CD14-positive monocyte (primary cell): ENCODE results near the gene B3GNT4. TPM values are rescaled to one million over a fixed set of nuclear protein-coding genes. Genes with fewer than 3 reads are reported as not detected.

Experiments used
- DNase-seq, 3 donors: peaks; one replicate each; pipeline ENCODE4 v3.0.0-alpha.2; 2011 to 2022
- H2AFZ ChIP-seq: 2 replicates; pipeline ENCODE4 v1.6.0; 2012; ENCODE audit warnings: mild to moderate bottlenecking, low read depth, low read length, inconsistent platforms; ENCODE audit not compliant: insufficient read depth, poor library complexity, severe bottlenecking
- H3K27ac ChIP-seq, 2 donors: 1 replicate in 1 of 2; 2 replicates in 1 of 2; pipeline ENCODE4 v1.5.1; 2012 to 2013; ENCODE audit warnings: low read length in 2 of 2, control low read depth in 1 of 2, inconsistent platforms in 1 of 2, low read depth in 1 of 2, mild to moderate bottlenecking in 1 of 2
- H3K27me3 ChIP-seq, 2 donors: one replicate each; pipeline versions ENCODE4 v1.6.0 to v1.6.1; 2011 to 2013; ENCODE audit warnings: low read length in 2 of 2; ENCODE audit not compliant: control insufficient read depth in 2 of 2, insufficient read depth in 2 of 2
- H3K36me3 ChIP-seq, 2 donors: replicated peaks in 1 of 2; 1 replicate in 1 of 2; 2 replicates in 1 of 2; pipeline versions ENCODE4 v1.5.1 to v1.6.1; 2012 to 2013; ENCODE audit warnings: low read length in 2 of 2, control low read depth in 1 of 2, inconsistent platforms in 1 of 2, mild to moderate bottlenecking in 1 of 2; ENCODE audit not compliant: insufficient read depth in 2 of 2, control insufficient read depth in 1 of 2
- H3K4me1 ChIP-seq, 2 donors: 1 replicate in 1 of 2; 2 replicates in 1 of 2; pipeline versions ENCODE4 v1.5.1 to v1.6.1; 2012 to 2013; ENCODE audit warnings: low read length in 2 of 2, control low read depth in 1 of 2, inconsistent platforms in 1 of 2, mild to moderate bottlenecking in 1 of 2, moderate library complexity in 1 of 2; ENCODE audit not compliant: insufficient read depth in 2 of 2, control insufficient read depth in 1 of 2
- H3K4me2 ChIP-seq: replicated peaks from 2 replicates; pipeline ENCODE3; 2012; ENCODE audit warnings: low read length, moderate library complexity, mild to moderate bottlenecking; ENCODE audit not compliant: poor library complexity, severe bottlenecking; ENCODE audit errors: extremely low read depth
- H3K4me3 ChIP-seq, 3 experiments: fragments of 200-600 bp in 1 of 3; sonication (generic) in 1 of 3; replicated peaks in 1 of 3; 1 replicate in 2 of 3; 2 replicates in 1 of 3; pipeline ENCODE4 v1.5.1; 2011 to 2013; ENCODE audit warnings: low read length in 3 of 3, mild to moderate bottlenecking in 3 of 3, control low read depth in 2 of 3, low read depth in 2 of 3, inconsistent platforms in 1 of 3, moderate library complexity in 1 of 3
- H3K79me2 ChIP-seq: 2 replicates; pipeline ENCODE4 v1.6.0; 2012; ENCODE audit warnings: mild to moderate bottlenecking, control low read depth, inconsistent platforms, low read length, moderate library complexity; ENCODE audit not compliant: insufficient read depth
- H3K9ac ChIP-seq: 2 replicates; pipeline ENCODE4 v1.6.0; 2017; ENCODE audit warnings: low read length, mild to moderate bottlenecking; ENCODE audit not compliant: insufficient read depth, poor library complexity, severe bottlenecking
- H3K9me3 ChIP-seq, 2 donors: replicated peaks in 1 of 2; 1 replicate in 1 of 2; 2 replicates in 1 of 2; pipeline versions ENCODE4 v1.5.1 to v1.6.1; 2012 to 2013; ENCODE audit warnings: low read length in 2 of 2, control low read depth in 1 of 2; ENCODE audit not compliant: control insufficient read depth in 1 of 2, insufficient read depth in 1 of 2
- H4K20me1 ChIP-seq: 2 replicates; pipeline ENCODE4 v1.6.0; 2012; ENCODE audit warnings: mild to moderate bottlenecking, low read length, control low read depth, moderate library complexity; ENCODE audit not compliant: insufficient read depth
- H3K27ac Mint-ChIP-seq, 7 donors: one replicate each; pipeline ENCODE4 v1.8.0; 2020; ENCODE audit warnings: mild to moderate bottlenecking in 7 of 7, mixed read lengths in 7 of 7, moderate library complexity in 6 of 7, inconsistent platforms in 2 of 7
- H3K27me3 Mint-ChIP-seq, 3 donors: one replicate each; pipeline ENCODE4 v1.8.0; 2021 to 2022; ENCODE audit warnings: low read depth in 3 of 3, mild to moderate bottlenecking in 3 of 3, mixed read lengths in 3 of 3, moderate library complexity in 3 of 3, inconsistent platforms in 1 of 3
- H3K36me3 Mint-ChIP-seq, 2 donors: one replicate each; pipeline ENCODE4 v1.8.0; 2020; ENCODE audit warnings: mixed read lengths in 2 of 2, inconsistent platforms in 1 of 2, mild to moderate bottlenecking in 1 of 2
- H3K4me1 Mint-ChIP-seq: one replicate; pipeline ENCODE4 v1.8.0; 2020; ENCODE audit warnings: mild to moderate bottlenecking, mixed read lengths
- H3K4me3 Mint-ChIP-seq, 2 donors: one replicate each; pipeline ENCODE4 v1.8.0; 2020; ENCODE audit warnings: mild to moderate bottlenecking in 2 of 2, mixed read lengths in 2 of 2, moderate library complexity in 1 of 2
- H3K9me3 Mint-ChIP-seq, 7 donors: one replicate each; pipeline ENCODE4 v1.8.0; 2020 to 2022; ENCODE audit warnings: mixed read lengths in 7 of 7, mild to moderate bottlenecking in 6 of 7, moderate library complexity in 6 of 7, inconsistent platforms in 2 of 7
- WGBS: methylation state at CpG from one replicate; pipeline ENCODE4 v1.1.5; 2013; ENCODE audit warnings: missing lambda C conversion rate; ENCODE audit not compliant: insufficient coverage; 5-methylcytosine and 5-hydroxymethylcytosine counted together
- intact Hi-C, 2 donors: fragments of 100-400 bp; cut with micrococcal nuclease; formaldehyde crosslinking; loops; one replicate each; pipeline versions ENCODE4 v1.15.0 to v1.15.1; 2023
- polyA plus RNA-seq, 3 donors: library from polyadenylated mRNA; depleted of rRNA in 1 of 3; unstranded in 2 of 3; stranded (reverse) in 1 of 3; fragments of 300-500 nt in 2 of 3; fragments of >200 nt in 1 of 3; fragmentation: Illumina TruSeq in 2 of 3; gene quantifications; 1 replicate in 2 of 3; 2 replicates in 1 of 3; pipeline ENCODE4 v1.2.3, GENCODE V29; 2012 to 2021
- TF ChIP-seq, protein P1 (sequence below): fragments of 200-600 bp; IDR thresholded peaks from one replicate; pipeline ENCODE4 v1.8.0; 2022; ENCODE audit warnings: antibody characterized with exemption, mild to moderate bottlenecking

The B3GNT4 gene
- polyA plus RNA-seq, 3 donors, result not detected

DNA sequence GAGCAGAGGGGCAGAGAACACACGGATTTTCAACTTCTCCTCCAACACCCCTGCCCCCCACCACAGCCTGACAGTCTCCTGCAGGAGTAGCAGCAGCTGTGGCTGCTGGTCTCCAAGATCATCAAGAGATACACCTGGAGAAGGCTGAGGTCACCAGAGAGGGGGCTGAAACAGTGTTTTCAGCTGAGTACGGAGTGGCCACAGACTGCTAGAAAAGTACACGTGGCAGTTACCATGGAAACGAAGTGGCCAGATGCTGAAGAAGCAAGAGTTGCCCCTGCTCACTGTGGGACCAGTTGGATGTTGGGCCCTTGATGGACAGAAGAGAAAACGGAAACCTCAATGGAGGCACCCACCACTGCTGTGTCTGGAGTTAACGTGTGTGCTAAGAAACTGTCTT, 27.3 kb downstream of the B3GNT4 start:
- intact Hi-C loops, result no loop called here
- peaks cover 8 to 11% of the 10 kb centered on the region in 2 donors for H3K4me1 ChIP-seq
- no peak overlapping the region for H3K9ac ChIP-seq
- H3K36me3 ChIP-seq, result peaks cover 57 to 69% of the 10 kb centered on the region in 2 donors
- Mint-ChIP-seq H3K27me3 (peaks cover 0 to 3% (median 0%) of the 10 kb centered on the region in 3 donors), H3K4me1 (peaks cover 13% of the 10 kb centered on the region), H3K9me3 (no peaks in the 10 kb centered on the region), H3K36me3 (peaks cover 68 to 76% of the 10 kb centered on the region in 2 donors), H3K4me3 (no peak overlapping the region), H3K27ac (no peak overlapping the region)
- DNase-seq, result no peak
- no peaks in the 10 kb centered on the region for H3K9me3 ChIP-seq
- no peak overlapping the region for H2AFZ ChIP-seq
- no peaks in the 10 kb centered on the region for H3K79me2 ChIP-seq
- TF ChIP-seq, protein P1, sequence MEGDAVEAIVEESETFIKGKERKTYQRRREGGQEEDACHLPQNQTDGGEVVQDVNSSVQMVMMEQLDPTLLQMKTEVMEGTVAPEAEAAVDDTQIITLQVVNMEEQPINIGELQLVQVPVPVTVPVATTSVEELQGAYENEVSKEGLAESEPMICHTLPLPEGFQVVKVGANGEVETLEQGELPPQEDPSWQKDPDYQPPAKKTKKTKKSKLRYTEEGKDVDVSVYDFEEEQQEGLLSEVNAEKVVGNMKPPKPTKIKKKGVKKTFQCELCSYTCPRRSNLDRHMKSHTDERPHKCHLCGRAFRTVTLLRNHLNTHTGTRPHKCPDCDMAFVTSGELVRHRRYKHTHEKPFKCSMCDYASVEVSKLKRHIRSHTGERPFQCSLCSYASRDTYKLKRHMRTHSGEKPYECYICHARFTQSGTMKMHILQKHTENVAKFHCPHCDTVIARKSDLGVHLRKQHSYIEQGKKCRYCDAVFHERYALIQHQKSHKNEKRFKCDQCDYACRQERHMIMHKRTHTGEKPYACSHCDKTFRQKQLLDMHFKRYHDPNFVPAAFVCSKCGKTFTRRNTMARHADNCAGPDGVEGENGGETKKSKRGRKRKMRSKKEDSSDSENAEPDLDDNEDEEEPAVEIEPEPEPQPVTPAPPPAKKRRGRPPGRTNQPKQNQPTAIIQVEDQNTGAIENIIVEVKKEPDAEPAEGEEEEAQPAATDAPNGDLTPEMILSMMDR, result no peak
- 68% methylated on average over 4 of the region's 6 CpGs for WGBS
- no peak overlapping the region for H3K27ac ChIP-seq
- no peak overlapping the region for H3K4me3 ChIP-seq
- peaks cover 9% of the 10 kb centered on the region for H4K20me1 ChIP-seq
- no peaks in the 10 kb centered on the region for H3K27me3 ChIP-seq
- H3K4me2 ChIP-seq, result no peak overlapping the region

GRCh38 chr12:122232691-122233090, 29.2 kb downstream of the B3GNT4 start:
- peaks cover 0 to 3% (median 0%) of the 10 kb centered on the region in 3 donors for H3K27me3 Mint-ChIP-seq
- H3K27ac Mint-ChIP-seq, result no peak overlapping the region
- Histone ChIP-seq H3K27me3 (no peaks in the 10 kb centered on the region), H3K9ac (no peak overlapping the region), H3K4me2 (no peak overlapping the region), H3K9me3 (no peaks in the 10 kb centered on the region), H3K4me3 (no peak overlapping the region), H2AFZ (no peak overlapping the region), H3K27ac (no peak overlapping the region), H3K4me1 (no peaks in the 10 kb centered on the region), H4K20me1 (no peaks in the 10 kb centered on the region), H3K36me3 (peaks cover 68 to 87% of the 10 kb centered on the region in 2 donors), H3K79me2 (no peaks in the 10 kb centered on the region)
- TF ChIP-seq, protein P1, result no peak
- peaks cover 5% of the 10 kb centered on the region for H3K4me1 Mint-ChIP-seq
- intact Hi-C loops, result no loop called here
- H3K4me3 Mint-ChIP-seq, result no peak overlapping the region
- peaks cover 72 to 81% of the 10 kb centered on the region in 2 donors for H3K36me3 Mint-ChIP-seq
- no peaks in the 10 kb centered on the region for H3K9me3 Mint-ChIP-seq
- WGBS, result 98% methylated on average over 6 of the region's 10 CpGs
- no peak for DNase-seq
